ENCODE results near the gene FOXP1. TPM values are rescaled to one million over a fixed set of nuclear protein-coding genes. Genes with fewer than 3 reads are reported as not detected.

The FOXP1 gene
- total RNA-seq, 4 donors from 2014 or later: 103 to 173 (median 140) TPM

- no peaks in the 10 kb centered on the region for H3K27me3 ChIP-seq
- no peaks in the 10 kb centered on the region for H3K36me3 ChIP-seq
- H3K27ac ChIP-seq: peak overlapping the region in 2 of 4 donors; percentile 90 to 99
- no peaks in the 10 kb centered on the region for H3K9me3 ChIP-seq
- peaks cover 0 to 9% (median 0%) of the 10 kb centered on the region in 4 donors for H3K4me1 ChIP-seq
- TF ChIP-seq POLR2A (IDR thresholded peaks at IDR 0.05): no peak
- TF ChIP-seq CTCF (IDR thresholded peaks at IDR 0.05): peak; percentile 61 to 80 (median 70)
- H3K4me3 ChIP-seq: no peak overlapping the region
- no peak for DNase-seq
These were observed 2.6 kb upstream of the FOXP1 start for GRCh38 chr3:71585887-71586809.

- Histone ChIP-seq H3K4me3 (peak overlapping the region in 2 of 4 donors; percentile 74 to 79), H3K9me3 (no peaks in the 10 kb centered on the region), H3K4me1 (peaks cover 0 to 9% (median 5%) of the 10 kb centered on the region in 4 donors), H3K36me3 (no peaks in the 10 kb centered on the region), H3K27ac (peak overlapping the region; percentile 90 to 99 (median 97)), H3K27me3 (no peaks in the 10 kb centered on the region)
- DNase-seq: no peak
- TF ChIP-seq POLR2A (IDR thresholded peaks at IDR 0.05): no peak
- TF ChIP-seq CTCF (IDR thresholded peaks at IDR 0.05): no peak
These were observed 1.6 kb upstream of the FOXP1 start for GRCh38 chr3:71585131-71585530.

GRCh38 chr3:71584394-71585011 is 975 bp upstream of the FOXP1 start:
- no peak for TF ChIP-seq POLR2A (IDR thresholded peaks at IDR 0.05)
- H3K36me3 ChIP-seq: no peaks in the 10 kb centered on the region
- H3K9me3 ChIP-seq: no peaks in the 10 kb centered on the region
- peak overlapping the region; percentile 74 to 89 (median 78) for H3K4me3 ChIP-seq
- DNase-seq: peak; percentile 40 to 66 (median 66)
- H3K27ac ChIP-seq: peak overlapping the region; percentile 90 to 99 (median 97)
- H3K27me3 ChIP-seq: no peaks in the 10 kb centered on the region
- H3K4me1 ChIP-seq: peaks cover 0 to 16% (median 5%) of the 10 kb centered on the region in 4 donors

- TF ChIP-seq CTCF (IDR thresholded peaks at IDR 0.05): no peak
- no peak for TF ChIP-seq POLR2A (IDR thresholded peaks at IDR 0.05)
- Histone ChIP-seq H3K36me3 (no peaks in the 10 kb centered on the region), H3K9me3 (no peaks in the 10 kb centered on the region), H3K4me1 (peaks cover 0 to 26% (median 5%) of the 10 kb centered on the region in 4 donors), H3K27ac (peak overlapping the region; percentile 90 to 99 (median 97)), H3K4me3 (peak overlapping the region; percentile 74 to 89 (median 78)), H3K27me3 (no peaks in the 10 kb centered on the region)
- peak; percentile 83 to 90 (median 83) for DNase-seq
These were observed 639 bp downstream of the FOXP1 start for GRCh38 chr3:71582612-71583565.

- Histone ChIP-seq H3K4me1 (peaks cover 0 to 33% (median 5%) of the 10 kb centered on the region in 4 donors), H3K27ac (peak overlapping the region; percentile 90 to 99 (median 97)), H3K36me3 (no peaks in the 10 kb centered on the region), H3K9me3 (no peaks in the 10 kb centered on the region), H3K4me3 (peak overlapping the region; percentile 74 to 89 (median 78)), H3K27me3 (no peaks in the 10 kb centered on the region)
- peak; percentile 54 to 74 (median 68) for DNase-seq
- TF ChIP-seq POLR2A (IDR thresholded peaks at IDR 0.05) (no peak), CTCF (IDR thresholded peaks at IDR 0.05) (no peak)
These were observed 1.4 kb downstream of the FOXP1 start for GRCh38 chr3:71582036-71582611.
